Fibroblast of lung (primary cell): ENCODE measurements around the gene CLIC3.

Source experiments
- CTCF ChIP-seq, 2 donors: IDR thresholded peaks in 1 of 2; conservative IDR thresholded peaks in 1 of 2; 1 replicate in 1 of 2; 2 replicates in 1 of 2; pipeline ENCODE4 v1.5.1; 2011 to 2012; ENCODE audit warnings: low read length in 2 of 2, control low read depth in 1 of 2, inconsistent platforms in 1 of 2, low read depth in 1 of 2, mild to moderate bottlenecking in 1 of 2
- EZH2 ChIP-seq: IDR thresholded peaks from 2 replicates; pipeline ENCODE4 v1.5.1; 2012; ENCODE audit warnings: low read length, control low read depth, mild to moderate bottlenecking; ENCODE audit errors: missing control alignments

- TF ChIP-seq CTCF (conservative IDR thresholded peaks at IDR 0.05 in 1 of 2, IDR thresholded peaks at IDR 0.05 in 1 of 2; ENCODE audit: low read depth in 1 of 2, low read length in 2 of 2) (no peak), EZH2 (no peak)
These were observed 19.1 kb downstream of the CLIC3 start, which contains the start of gene PTGDS for GRCh38 chr9:136977223-136977622.
